HCT116 (cell line): ENCODE results near the gene PERCC1. TPM values are rescaled to one million over a fixed set of nuclear protein-coding genes. Genes with fewer than 3 reads are reported as not detected.

Source experiments
- ATAC-seq: fragments of 200-7000 bp; cut with Tn5 transposase; 2 replicates; pipeline ENCODE4 v1.9.1; 2020; ENCODE audit warnings: mild to moderate bottlenecking, moderate library complexity
- BruUV-seq: library from RNA; stranded (reverse); fragments of 400-500 nt; replicated peaks from 2 replicates; lab custom pipeline; 2021; lab: Mats Ljungman, UMichigan
- CTCF ChIA-PET: fragments of 300-600 bp; sonication (Branson Sonifier 250); formaldehyde crosslinking; loops from one replicate; lab custom pipeline; 2021; ENCODE audit warnings: antibody characterized with exemption; lab: Charles Lee
- POLR2A ChIA-PET: fragments of 300-600, 350-600 bp; sonication (Branson Sonifier 250); formaldehyde crosslinking; loops from one replicate; lab custom pipeline; 2021; ENCODE audit warnings: antibody characterized with exemption; lab: Charles Lee
- RAD21 ChIA-PET, 2 experiments: fragments of 300-600 bp; sonication (Branson Sonifier 250); formaldehyde crosslinking; loops; one replicate each; lab custom pipeline; 2023; ENCODE audit warnings: low total read pairs in 2 of 2; ENCODE audit not compliant: uncharacterized antibody in 2 of 2, unreplicated experiment in 2 of 2, low non-redundant PET in 1 of 2; lab: Charles Lee
- DNase-seq: peaks from one replicate; pipeline ENCODE4 v3.0.0-alpha.2; 2010; ENCODE audit warnings: low read depth, low spot score
- H2AFZ ChIP-seq: fragments of 200-600 bp; shearing (Covaris generic), sonication (generic); 2 replicates; pipeline ENCODE4 v1.6.1; 2017; ENCODE audit warnings: low read depth, mixed run types, mixed read lengths, antibody characterized with exemption, low read length; ENCODE audit not compliant: poor library complexity, severe bottlenecking
- H3K27ac ChIP-seq: 2 replicates; pipeline ENCODE4 v1.5.1; 2012; ENCODE audit warnings: low read depth, low read length
- H3K27me3 ChIP-seq: fragments of 200-600 bp; sonication (generic); 2 replicates; pipeline ENCODE4 v1.6.1; 2016; ENCODE audit warnings: mixed run types, low read length, mixed read lengths; ENCODE audit not compliant: insufficient read depth
- H3K36me3 ChIP-seq, 2 experiments: fragments of 200-500 bp in 1 of 2; fragments of 200-600 bp in 1 of 2; sonication (Bioruptor generic) in 1 of 2; sonication (generic) in 1 of 2; 2 replicates each; pipeline versions ENCODE4 v1.5.1 to v1.6.1; 2014 to 2016; ENCODE audit warnings: low read length in 2 of 2, inconsistent platforms in 1 of 2, mixed read lengths in 1 of 2, mixed run types in 1 of 2; ENCODE audit not compliant: insufficient read depth in 2 of 2, control insufficient read depth in 1 of 2
- H3K4me1 ChIP-seq, 2 experiments: fragments of 200-600 bp in 1 of 2; sonication (generic) in 1 of 2; 2 replicates each; pipeline versions ENCODE4 v1.5.1 to v1.6.1; 2012 to 2017; ENCODE audit warnings: low read length in 2 of 2, inconsistent platforms in 1 of 2, mild to moderate bottlenecking in 1 of 2, mixed read lengths in 1 of 2, mixed run types in 1 of 2, moderate library complexity in 1 of 2; ENCODE audit not compliant: insufficient read depth in 2 of 2, control insufficient read depth in 1 of 2
- H3K4me2 ChIP-seq: fragments of 200-600 bp; sonication (generic); 2 replicates; pipeline ENCODE4 v1.6.1; 2017; ENCODE audit warnings: mixed run types, low read length, mixed read lengths
- H3K4me3 ChIP-seq, 2 experiments: fragments of 200-600 bp in 1 of 2; sonication (generic) in 1 of 2; replicated peaks in 1 of 2; 2 replicates each; pipeline ENCODE4 v1.5.1; 2011 to 2016; ENCODE audit warnings: low read length in 2 of 2, control low read depth in 1 of 2, low read depth in 1 of 2, mild to moderate bottlenecking in 1 of 2, mixed read lengths in 1 of 2, mixed run types in 1 of 2
- H3K79me2 ChIP-seq: fragments of 200-600 bp; sonication (generic); 2 replicates; pipeline ENCODE4 v1.6.1; 2017; ENCODE audit warnings: mild to moderate bottlenecking, mixed run types, low read length, moderate library complexity, mixed read lengths; ENCODE audit not compliant: insufficient read depth
- H3K9ac ChIP-seq: fragments of 200-600 bp; sonication (generic); 2 replicates; pipeline ENCODE4 v1.6.1; 2016; ENCODE audit warnings: low read length, mixed read lengths
- H3K9me2 ChIP-seq: fragments of 200-600 bp; sonication (generic), shearing (Covaris generic); 2 replicates; pipeline ENCODE4 v1.6.1; 2017; ENCODE audit warnings: mixed run types, mild to moderate bottlenecking, moderate library complexity; ENCODE audit not compliant: insufficient read depth
- H3K9me3 ChIP-seq, 2 experiments: fragments of 200-500 bp in 1 of 2; fragments of 200-600 bp in 1 of 2; sonication (Bioruptor generic) in 1 of 2; sonication (generic) in 1 of 2; 2 replicates each; pipeline ENCODE4 v1.6.1; 2014 to 2017; ENCODE audit warnings: low read length in 2 of 2, mixed read lengths in 2 of 2, inconsistent platforms in 1 of 2, low read depth in 1 of 2, mild to moderate bottlenecking in 1 of 2, mixed run types in 1 of 2, moderate library complexity in 1 of 2; ENCODE audit not compliant: control insufficient read depth in 1 of 2, insufficient read depth in 1 of 2
- H4K20me1 ChIP-seq: fragments of 200-600 bp; sonication (generic), shearing (Covaris generic); 2 replicates; pipeline ENCODE4 v1.6.1; 2017; ENCODE audit warnings: mixed run types, mild to moderate bottlenecking, moderate library complexity; ENCODE audit not compliant: insufficient read depth
- ATF3 ChIP-seq: IDR thresholded peaks from 2 replicates; pipeline ENCODE4 v1.6.1; 2012
- CBX3 ChIP-seq: IDR thresholded peaks from 2 replicates; pipeline ENCODE4 v1.6.1; 2012; ENCODE audit warnings: low read depth
- CTCF ChIP-seq, 3 experiments: fragments of 200-600 bp in 1 of 3; sonication (generic) in 1 of 3; IDR thresholded peaks in 2 of 3; conservative IDR thresholded peaks in 1 of 3; 2 replicates each; pipeline ENCODE4 v1.5.1; 2012 to 2017; ENCODE audit warnings: low read depth in 2 of 3, low read length in 2 of 3, antibody characterized with exemption in 1 of 3, borderline replicate concordance in 1 of 3, control low read depth in 1 of 3, mild to moderate bottlenecking in 1 of 3, mixed read lengths in 1 of 3, mixed run types in 1 of 3, moderate library complexity in 1 of 3; ENCODE audit not compliant: insufficient read depth in 1 of 3
- EGR1 ChIP-seq: IDR thresholded peaks from 2 replicates; pipeline ENCODE4 v1.6.1; 2012; ENCODE audit warnings: low read depth
- EZH2 ChIP-seq: fragments of 200-600 bp; sonication (generic); IDR thresholded peaks from 2 replicates; pipeline ENCODE4 v1.6.1; 2017; ENCODE audit warnings: antibody characterized with exemption, mixed run types
- EZH2phosphoT487 ChIP-seq: fragments of 200-600 bp; IDR thresholded peaks from 2 replicates; pipeline ENCODE4 v1.6.1; 2018; ENCODE audit warnings: antibody characterized with exemption, borderline replicate concordance
- FOSL1 ChIP-seq: IDR thresholded peaks from 2 replicates; pipeline ENCODE4 v1.6.1; 2012; ENCODE audit warnings: low read depth
- JUND ChIP-seq: IDR thresholded peaks from 2 replicates; pipeline ENCODE4 v1.6.1; 2012
- MAX ChIP-seq: IDR thresholded peaks from 2 replicates; pipeline ENCODE4 v1.6.1; 2012
- POLR2A ChIP-seq: IDR thresholded peaks from 2 replicates; pipeline ENCODE4 v1.7.0; 2011; ENCODE audit warnings: borderline replicate concordance; ENCODE audit not compliant: insufficient read depth, insufficient read length; ENCODE audit errors: extremely low read depth
- POLR2AphosphoS5 ChIP-seq: IDR thresholded peaks from 2 replicates; pipeline ENCODE4 v1.6.1; 2011; ENCODE audit warnings: mild to moderate bottlenecking, low read depth, low read length, moderate library complexity
- RAD21 ChIP-seq: IDR thresholded peaks from 2 replicates; pipeline ENCODE4 v1.6.1; 2012; ENCODE audit warnings: low read depth, mild to moderate bottlenecking
- REST ChIP-seq: IDR thresholded peaks from 2 replicates; pipeline ENCODE4 v1.6.1; 2012; ENCODE audit warnings: low read depth
- SRF ChIP-seq: IDR thresholded peaks from 2 replicates; pipeline ENCODE4 v1.6.1; 2012; ENCODE audit warnings: low read depth
- TCF7L2 ChIP-seq: IDR thresholded peaks from 2 replicates; pipeline ENCODE4 v1.7.0; 2011; ENCODE audit warnings: borderline replicate concordance, inconsistent platforms; ENCODE audit not compliant: insufficient read depth, insufficient read length; ENCODE audit errors: extremely low read depth
- YY1 ChIP-seq: IDR thresholded peaks from 2 replicates; pipeline ENCODE4 v1.6.1; 2011; ENCODE audit warnings: low read length, low read depth, moderate library complexity, mild to moderate bottlenecking; ENCODE audit not compliant: insufficient replicate concordance; ENCODE audit errors: extremely low read depth
- ZBTB33 ChIP-seq: IDR thresholded peaks from 2 replicates; pipeline ENCODE4 v1.6.1; 2011; ENCODE audit warnings: mild to moderate bottlenecking, low read length, moderate library complexity; ENCODE audit not compliant: insufficient replicate concordance; ENCODE audit errors: extremely low read depth
- ZFX ChIP-seq: fragments of 450-650 bp; IDR thresholded peaks from 2 replicates; pipeline ENCODE4 v1.6.1; 2017
- ZNF274 ChIP-seq: fragments of 200-500 bp; sonication (Bioruptor generic); IDR thresholded peaks from 2 replicates; pipeline ENCODE4 v1.6.1; 2014; ENCODE audit warnings: mild to moderate bottlenecking, low read depth, low read length, inconsistent platforms
- intact Hi-C: fragments of 100-400 bp; cut with micrococcal nuclease; formaldehyde crosslinking; loops from 2 replicates; pipeline ENCODE4 v1.10.0; 2022
- total RNA-seq: library from RNA; stranded (reverse); gene quantifications from one replicate; pipeline ENCODE4 v1.2.1, GENCODE V29; 2021; ENCODE audit not compliant: unreplicated experiment

The PERCC1 gene
- total RNA-seq, 1 experiment from 2014 or later, result not detected

GRCh38 chr16:1392826-1393225 lies 38.1 kb upstream of the PERCC1 start:
- H3K4me2 ChIP-seq, result no peak overlapping the region
- H3K27me3 ChIP-seq, result no peaks in the 10 kb centered on the region
- ChIA-PET CTCF (no interaction called here), RAD21 (no interaction called here), POLR2A (no interaction called here)
- intact Hi-C loops, result no loop called here
- BruUV-seq, result no TSS peak
- no peak overlapping the region for H3K9ac ChIP-seq
- no peak overlapping the region for H2AFZ ChIP-seq
- no peaks in the 10 kb centered on the region; a peak in 1 of 4 replicates for H3K36me3 ChIP-seq
- no peak for DNase-seq
- no peaks in the 10 kb centered on the region for H4K20me1 ChIP-seq
- H3K79me2 ChIP-seq, result no peaks in the 10 kb centered on the region
- no peaks in the 10 kb centered on the region for H3K9me2 ChIP-seq
- no peak overlapping the region for H3K27ac ChIP-seq
- H3K9me3 ChIP-seq, result no peaks in the 10 kb centered on the region
- TF ChIP-seq YY1 (no peak), POLR2AphosphoS5 (no peak), RAD21 (no peak), REST (no peak), ZNF274 (no peak), EGR1 (no peak), JUND (no peak), EZH2phosphoT487 (no peak), SRF (no peak), CTCF (IDR thresholded peaks at IDR 0.05 in 2 of 3, conservative IDR thresholded peaks at IDR 0.05 in 1 of 3; ENCODE audit: borderline replicate concordance in 1 of 3, insufficient read depth in 1 of 3, low read depth in 2 of 3, low read length in 2 of 3) (no peak), TCF7L2 (no peak), ZFX (no peak), ZBTB33 (no peak), CBX3 (no peak), POLR2A (no peak), EZH2 (no peak), MAX (no peak), FOSL1 (no peak), ATF3 (no peak)
- no peaks in the 10 kb centered on the region for H3K4me1 ChIP-seq
- H3K4me3 ChIP-seq, result no peak overlapping the region
- ATAC-seq, result no peak
